Stimulated activated CD4-positive, alpha-beta T cell treated with anti-CD3 and anti-CD28 coated beads, Interleukin-15, amount 100 ng/mL, for 1 hour (primary cell): ENCODE data around the gene SLCO3A1.

Experiments
- DNase-seq, 2 donors: peaks; one replicate each; pipeline ENCODE4 v3.0.0-alpha.2; 2020; ENCODE audit warnings: low read depth in 1 of 2, low spot score in 1 of 2

The SLCO3A1 gene

DNA sequence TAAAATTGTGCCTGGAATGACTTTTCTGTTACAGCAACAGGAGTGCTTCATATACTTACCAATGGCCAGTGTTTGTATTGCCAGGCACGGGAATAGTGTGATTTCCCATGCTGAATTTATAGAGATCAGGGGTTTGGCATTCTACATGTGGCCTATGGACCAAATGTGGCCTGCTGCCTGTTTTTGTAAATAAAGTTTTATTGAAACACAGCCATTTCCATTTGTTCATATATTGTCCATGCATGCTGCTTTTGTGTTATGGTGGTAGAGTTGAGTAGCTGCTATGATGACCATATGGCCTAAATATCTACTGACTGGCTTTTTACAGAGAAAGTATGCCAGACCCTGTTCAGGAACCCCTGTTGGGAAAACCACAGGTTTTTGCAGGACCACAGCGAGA lies 55.6 kb downstream of the SLCO3A1 start:
- DNase-seq: no peak

DNA sequence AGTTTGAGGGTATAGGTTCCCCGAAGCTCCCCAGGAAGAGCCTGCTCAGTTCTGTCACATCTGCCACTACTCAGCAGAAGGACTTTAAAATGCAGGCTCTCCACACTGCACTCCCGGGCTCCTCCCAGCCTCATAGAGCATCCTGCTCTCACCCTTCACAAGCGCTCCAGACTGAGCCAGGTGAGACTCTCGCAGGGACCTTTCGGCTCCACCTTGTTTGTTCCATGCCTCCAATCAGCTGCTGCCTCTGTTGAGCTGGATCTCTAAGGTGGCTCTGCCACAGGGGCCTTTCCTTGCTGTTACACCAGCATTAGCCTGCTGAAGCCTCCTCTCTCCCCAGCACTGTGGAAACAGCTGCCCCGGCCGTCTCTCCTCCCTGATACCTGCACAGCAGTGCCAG lies 56.1 kb downstream of the SLCO3A1 start:
- no peak for DNase-seq

DNA sequence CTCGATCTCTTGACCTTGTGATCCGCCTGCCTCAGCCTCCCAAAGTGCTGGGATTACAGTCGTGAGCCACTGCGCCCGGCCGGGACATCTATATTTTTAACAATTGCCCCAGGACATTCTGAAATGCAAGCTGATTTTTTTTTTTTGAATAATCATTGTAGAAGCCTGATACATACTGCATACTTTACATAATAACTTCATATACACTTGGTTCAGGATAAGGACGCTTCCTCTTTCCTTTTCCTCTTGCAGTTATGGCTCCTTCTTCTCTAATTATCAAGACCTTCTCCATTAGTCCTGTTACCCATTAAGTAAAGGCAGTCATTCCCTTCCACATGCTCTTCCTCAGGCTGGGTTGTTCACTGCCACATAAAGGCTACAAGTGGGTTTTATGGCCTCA lies 58.3 kb downstream of the SLCO3A1 start:
- no peak for DNase-seq

DNA sequence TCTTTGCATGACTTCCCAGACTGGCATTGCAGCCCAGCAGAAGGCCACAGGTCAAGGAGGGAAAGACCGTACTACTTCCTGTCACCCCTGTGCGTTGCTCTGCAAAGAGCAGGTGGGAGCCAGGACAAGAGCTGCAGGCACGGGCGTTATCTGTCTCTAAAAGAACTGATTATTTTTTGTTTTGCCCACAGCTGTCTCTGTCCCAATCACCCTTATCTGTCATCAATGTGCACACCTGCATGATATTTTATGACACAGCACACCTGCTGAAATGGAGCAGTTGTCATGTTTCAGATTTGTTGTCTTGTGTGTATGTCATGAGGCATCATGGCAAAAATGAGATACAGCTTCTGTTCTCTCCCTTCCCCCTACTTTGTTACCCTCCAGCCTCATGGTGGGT lies 58.8 kb downstream of the SLCO3A1 start:
- DNase-seq: no peak

DNA sequence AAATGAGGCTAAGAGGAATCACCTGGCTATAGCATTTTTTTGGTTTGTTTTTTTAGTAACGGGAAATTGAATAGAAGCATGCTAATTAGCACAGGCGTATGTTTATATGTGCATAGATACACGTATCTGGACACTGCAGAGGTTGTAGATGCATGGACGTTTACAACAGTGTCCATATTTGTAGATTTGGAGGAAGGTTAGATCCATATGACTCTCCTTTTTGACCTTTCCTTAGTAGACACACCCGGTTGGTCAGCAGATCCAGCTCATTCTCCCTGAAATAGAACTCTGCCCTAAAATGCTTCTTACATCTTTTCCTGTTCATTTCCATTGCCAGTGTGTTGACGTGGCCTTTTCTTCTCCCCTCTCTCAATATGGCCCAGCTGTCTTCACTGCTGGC lies 60.1 kb downstream of the SLCO3A1 start:
- no peak for DNase-seq

DNA sequence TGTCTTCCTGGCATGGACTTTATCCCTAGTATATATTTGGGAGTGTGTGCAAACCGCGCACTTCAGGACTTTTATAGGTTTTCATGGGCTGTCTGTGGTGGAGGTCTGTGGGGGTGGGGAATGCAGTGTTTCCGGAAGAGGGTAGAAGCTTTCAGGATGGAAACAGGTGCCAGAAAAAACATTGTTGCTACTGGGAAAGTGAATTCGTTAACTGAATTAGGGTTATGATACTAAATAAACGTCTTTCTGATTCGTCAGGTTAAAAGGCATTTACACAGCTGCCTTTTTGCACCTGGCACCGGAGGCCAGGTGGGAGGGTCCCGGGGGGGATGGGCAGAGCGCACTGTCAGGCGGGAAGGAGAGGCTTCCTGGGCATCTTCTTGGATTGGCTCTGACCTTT lies 62.1 kb downstream of the SLCO3A1 start:
- DNase-seq: no peak

GRCh38 chr15:91916051-91916450 lies 62.5 kb downstream of the SLCO3A1 start:
- no peak for DNase-seq

- DNase-seq: no peak
Measured at GRCh38 chr15:91917686-91918360, 64.3 kb downstream of the SLCO3A1 start.

- no peak for DNase-seq
Measured at GRCh38 chr15:91919014-91919534, 65.6 kb downstream of the SLCO3A1 start.

GRCh38 chr15:91921188-91921842 lies 67.8 kb downstream of the SLCO3A1 start:
- no peak for DNase-seq

DNA sequence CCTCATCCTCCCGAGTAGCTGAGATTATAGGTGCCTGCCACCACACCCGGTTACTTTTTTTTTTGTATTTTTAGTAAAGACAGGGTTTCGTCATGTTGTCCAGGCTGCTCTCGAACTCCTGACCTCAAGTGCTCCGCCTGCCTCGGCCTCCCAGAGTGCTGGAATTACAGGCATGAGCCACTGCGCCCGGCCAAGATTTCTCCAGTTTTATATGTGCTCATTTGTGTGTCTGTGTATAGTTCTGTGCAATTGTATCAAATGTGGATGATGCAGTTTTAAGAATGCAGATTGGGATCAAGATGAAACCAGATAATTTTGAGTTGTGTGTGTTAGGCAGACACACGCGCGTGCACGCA lies 68.3 kb downstream of the SLCO3A1 start:
- no peak for DNase-seq

DNA sequence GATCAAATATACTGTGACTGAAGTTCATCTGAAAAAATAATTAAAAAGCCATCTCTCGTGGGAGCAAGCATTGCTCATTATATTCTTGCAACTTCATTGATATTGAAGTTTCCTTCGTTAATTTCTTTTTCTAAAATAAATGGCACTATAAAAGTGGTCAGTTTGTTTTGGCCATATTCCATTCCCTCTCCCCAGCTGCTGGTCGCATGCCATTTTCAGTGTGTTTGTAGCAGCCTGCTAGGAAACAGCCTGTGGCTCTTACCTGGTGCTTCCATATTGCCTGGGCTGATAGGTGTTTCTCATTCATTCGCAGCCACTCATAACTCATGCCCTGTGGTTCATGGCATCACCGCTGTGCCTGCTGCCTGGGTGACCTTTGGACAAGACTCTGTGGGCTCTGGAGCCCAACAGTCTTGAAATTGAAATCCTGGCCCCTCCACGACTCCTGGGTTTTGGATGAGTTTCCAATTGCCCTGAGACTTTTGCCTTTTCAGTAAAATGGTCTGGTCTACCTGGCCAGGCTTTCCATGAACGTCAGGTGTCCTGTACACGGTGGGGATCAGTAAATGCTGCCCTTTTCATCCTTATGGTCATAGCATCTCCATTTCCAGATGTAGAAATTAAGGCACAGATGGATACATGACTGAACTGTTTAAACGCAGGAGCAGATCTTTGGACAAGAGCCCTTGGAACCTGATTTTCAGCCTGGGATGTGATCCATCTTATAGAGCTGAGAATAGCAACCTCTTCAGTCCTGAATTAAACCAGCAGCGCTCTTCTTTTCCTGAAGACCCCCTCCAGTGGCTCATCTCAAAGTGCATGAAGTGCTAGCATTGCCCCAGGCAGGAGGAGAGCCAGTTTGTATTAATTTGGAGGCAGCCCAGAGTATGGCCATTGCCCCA lies 69.4 kb downstream of the SLCO3A1 start:
- DNase-seq: no peak

DNA sequence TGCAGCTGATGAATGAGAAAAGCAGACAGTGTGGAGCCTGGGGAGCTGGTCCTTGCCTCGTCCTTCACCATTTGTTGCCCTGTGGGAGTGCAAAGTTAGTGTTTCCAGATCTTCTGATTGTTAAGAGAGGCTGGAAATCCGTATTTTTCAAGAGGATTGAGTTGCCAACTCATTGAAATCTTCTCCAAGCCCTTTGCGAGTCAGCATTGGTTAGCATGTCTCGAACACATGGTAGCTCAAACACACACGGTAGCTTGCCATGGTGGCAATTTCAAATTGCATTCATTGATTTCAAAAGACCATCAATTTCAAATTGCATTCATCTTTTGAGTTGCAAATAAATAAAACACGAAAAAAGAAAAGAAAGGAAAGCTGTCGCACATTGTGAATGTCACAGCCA lies 70.7 kb downstream of the SLCO3A1 start:
- DNase-seq: no peak

- no peak for DNase-seq
Measured at GRCh38 chr15:91924837-91925495, 71.5 kb downstream of the SLCO3A1 start.

DNA sequence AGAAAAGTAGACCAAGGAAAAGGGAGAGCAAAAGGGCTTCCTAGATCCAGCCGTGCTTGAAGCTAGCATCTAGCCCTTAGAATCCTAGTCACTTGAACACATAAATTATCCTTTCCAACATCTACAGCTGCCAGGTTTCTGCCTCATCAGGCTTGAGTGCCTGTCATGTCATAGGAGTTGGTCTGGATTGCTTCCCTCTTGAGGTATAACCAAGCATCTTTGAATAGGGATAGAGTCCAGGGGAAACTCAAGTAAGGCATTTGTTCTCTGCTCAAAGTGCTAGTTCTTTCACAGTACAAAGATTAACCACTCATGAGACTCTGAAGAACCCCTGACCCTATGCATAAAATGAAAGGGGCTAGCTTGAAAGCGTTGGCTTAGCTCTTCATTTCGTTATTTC lies 72.3 kb downstream of the SLCO3A1 start:
- no peak for DNase-seq

DNA sequence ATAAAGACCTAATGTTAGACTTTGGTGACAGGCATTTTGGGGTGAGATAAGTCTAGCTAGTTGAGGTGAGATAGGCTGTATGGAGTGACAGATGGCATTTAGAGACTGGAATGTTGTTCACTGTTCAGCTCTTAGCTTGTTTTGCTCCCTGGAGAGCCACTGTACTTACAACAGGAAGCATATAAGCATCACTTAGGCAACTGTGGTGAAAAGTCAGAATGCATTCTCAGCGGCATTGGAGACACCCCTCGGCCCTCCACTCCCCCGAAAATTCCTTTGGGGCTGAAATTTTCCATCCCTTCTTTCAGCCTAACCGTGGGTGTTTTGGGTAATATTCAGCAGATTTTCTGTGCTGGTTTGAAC lies 73.4 kb downstream of the SLCO3A1 start:
- no peak for DNase-seq

DNA sequence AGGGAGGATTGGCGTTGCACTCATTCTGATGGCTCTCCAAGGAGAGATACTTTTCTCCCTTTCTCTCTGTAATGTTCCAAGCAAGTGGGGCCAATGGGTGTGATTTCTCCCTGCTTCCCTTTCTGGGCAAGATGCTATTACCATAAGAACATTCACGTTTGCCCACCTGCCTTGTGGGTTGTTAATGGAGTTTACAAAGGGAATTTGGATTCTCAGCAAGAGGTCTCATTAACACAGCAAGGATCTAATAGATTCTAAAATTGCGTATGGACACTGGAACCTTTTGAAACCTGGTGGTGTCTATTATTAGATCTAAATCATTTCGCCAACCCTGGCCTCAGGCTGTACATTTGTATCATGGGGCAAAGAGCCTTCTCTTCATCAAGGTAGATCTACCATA lies 74.1 kb downstream of the SLCO3A1 start:
- DNase-seq: no peak

DNA sequence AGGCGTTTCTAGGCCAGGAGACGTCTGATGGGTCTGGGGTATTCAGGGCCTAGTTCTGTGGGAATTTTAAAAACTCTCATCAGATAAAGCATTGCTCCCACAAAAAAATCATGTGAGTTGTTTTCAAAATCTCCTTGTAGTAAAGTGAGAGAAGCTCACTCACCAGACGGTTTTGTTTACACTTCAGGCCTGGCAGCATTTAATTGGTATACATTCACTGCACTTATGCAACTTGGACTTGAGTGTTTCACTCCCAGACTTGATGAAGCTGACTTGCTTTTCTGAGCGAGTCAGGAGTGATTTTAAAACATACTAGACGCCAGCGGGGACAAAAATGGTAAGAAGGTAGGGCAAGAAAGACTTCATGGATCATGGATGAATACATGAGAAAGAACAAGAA lies 75.2 kb downstream of the SLCO3A1 start:
- no peak for DNase-seq

- DNase-seq: no peak
Measured at GRCh38 chr15:91929509-91929908, 76.0 kb downstream of the SLCO3A1 start.

DNA sequence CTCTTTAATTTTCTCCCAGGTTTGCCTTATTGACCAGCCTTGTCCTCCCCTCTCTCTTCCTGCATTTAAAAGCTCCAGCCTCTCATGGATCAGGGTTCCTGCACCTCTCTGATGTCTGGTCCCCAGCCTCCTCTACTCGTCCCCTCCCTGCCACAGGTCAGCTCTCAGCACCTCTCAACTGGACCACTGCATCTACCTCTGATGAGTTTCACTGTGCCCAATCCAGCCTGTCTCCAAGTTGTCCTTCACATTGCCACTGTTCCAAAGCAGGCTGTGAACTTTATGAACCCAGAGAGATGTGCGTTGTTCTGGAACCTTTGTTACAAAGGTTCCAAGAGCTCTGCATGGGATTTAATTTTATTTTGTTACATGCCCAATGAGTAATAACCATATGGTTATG lies 76.6 kb downstream of the SLCO3A1 start:
- no peak for DNase-seq

- DNase-seq: no peak
Measured at GRCh38 chr15:91936182-91936775, 82.8 kb downstream of the SLCO3A1 start.
